NCI-H1092 treated with DMSO at 0.1 percent for 48 hours (cell line): ENCODE measurements around the gene TAPBP.

Experiments used
- DNase-seq: peaks from one replicate; lab custom pipeline; 2025; lab: John Stamatoyannopoulos, UW

TAPBP gene

GRCh38 chr6:33319939-33320314, 6.0 kb upstream of the TAPBP start:
- no peak for DNase-seq

GRCh38 chr6:33318426-33319073, 4.7 kb upstream of the TAPBP start:
- DNase-seq = no peak

- DNase-seq = peak; percentile 96
Observed at GRCh38 chr6:33317669-33318425, 4.0 kb upstream of the TAPBP start, which contains the start of gene ZBTB22. Gene ZBTB22 (minus strand): TSS chr6:33317744. CDS start chr6:33316916, 828 bp downstream.

- peak; percentile 24 for DNase-seq
Observed at GRCh38 chr6:33317419-33317668, 3.5 kb upstream of the TAPBP start.

- no peak for DNase-seq
Observed at GRCh38 chr6:33316603-33317418, 2.9 kb upstream of the TAPBP start.

GRCh38 chr6:33315793-33316602, 2.1 kb upstream of the TAPBP start:
- no peak for DNase-seq

GRCh38 chr6:33314943-33315792, 1.3 kb upstream of the TAPBP start:
- no peak for DNase-seq

- DNase-seq = peak; percentile 6
Observed at GRCh38 chr6:33314515-33314942, 651 bp upstream of the TAPBP start.

GRCh38 chr6:33313105-33313708, 671 bp downstream of the TAPBP start:
- peak; percentile 10 for DNase-seq

- DNase-seq = peak; percentile 62
Observed at GRCh38 chr6:33312361-33313104, 1.3 kb downstream of the TAPBP start.

- DNase-seq = no peak
Observed at GRCh38 chr6:33306356-33306755, 7.5 kb downstream of the TAPBP start.

- DNase-seq = no peak
Observed at GRCh38 chr6:33305052-33305451, 8.8 kb downstream of the TAPBP start.

- no peak for DNase-seq
Observed at GRCh38 chr6:33304216-33304615, 9.7 kb downstream of the TAPBP start.

GRCh38 chr6:33301877-33302276, 12.0 kb downstream of the TAPBP start:
- no peak for DNase-seq

- DNase-seq = peak; percentile 81
Observed at GRCh38 chr6:33299237-33299944, 14.5 kb downstream of the TAPBP start.

- DNase-seq = peak; percentile 62
Observed at GRCh38 chr6:33298773-33299236, 15.1 kb downstream of the TAPBP start, which contains the start of gene RGL2. Gene RGL2 (minus strand): TSS chr6:33298942. CDS start chr6:33298610, 332 bp downstream.

GRCh38 chr6:33297956-33298772, 15.7 kb downstream of the TAPBP start:
- DNase-seq = peak; percentile 4

- no peak for DNase-seq
Observed at GRCh38 chr6:33297406-33297955, 16.4 kb downstream of the TAPBP start.
